ENCODE measurements around the gene STUB1. TPM values are rescaled to one million over a fixed set of nuclear protein-coding genes. Genes with fewer than 3 reads are reported as not detected.
A peak's percentile ranks its signal among the peaks of the same experiment; 100 is the strongest.

STUB1 gene
- total RNA-seq, 1 donor from 2014 or later, result 84.1 TPM

- H3K27ac Mint-ChIP-seq, result peak overlapping the region; percentile 19
- peaks cover 10% of the 10 kb centered on the region for H3K4me1 Mint-ChIP-seq (ENCODE audit: low read depth)
- H3K27me3 Mint-ChIP-seq (ENCODE audit: low read depth), result peaks cover 4% of the 10 kb centered on the region
- peak; percentile 33 for DNase-seq (ENCODE audit: low spot score)
- intact Hi-C loops (cut with micrococcal nuclease), result loop anchor here (1.0 kb wide), 1 partner anchor 21 kb away; no protein-coding TSS in a partner anchor
- no peaks in the 10 kb centered on the region for H3K9me3 Mint-ChIP-seq
- no peaks in the 10 kb centered on the region for H3K36me3 Mint-ChIP-seq (ENCODE audit: low read depth)
- H3K4me3 Mint-ChIP-seq (ENCODE audit: low read depth), result peak overlapping the region; percentile 71
Observed at GRCh38 chr16:720447-720989, 40.3 kb downstream of the STUB1 start.

GRCh38 chr16:720990-721764, 41.0 kb downstream of the STUB1 start, which contains the start of gene ANTKMT:
TSS of gene ANTKMT (plus strand) at chr16:721146. CDS start at chr16:721275, 129 bp downstream.
- H3K9me3 Mint-ChIP-seq, result no peaks in the 10 kb centered on the region
- intact Hi-C loops (cut with micrococcal nuclease), result loop anchor here (1.0 kb wide), 1 partner anchor 20 kb away; no protein-coding TSS in a partner anchor
- H3K4me1 Mint-ChIP-seq (ENCODE audit: low read depth), result peaks cover 10% of the 10 kb centered on the region

GRCh38 chr16:721765-722540, 41.7 kb downstream of the STUB1 start:
- H3K9me3 Mint-ChIP-seq, result no peaks in the 10 kb centered on the region
- H3K27me3 Mint-ChIP-seq (ENCODE audit: low read depth), result no peaks in the 10 kb centered on the region

More at GRCh38 chr16:720990-721764, 41.0 kb downstream of the STUB1 start, which contains the start of gene ANTKMT:
- H3K4me3 Mint-ChIP-seq (ENCODE audit: low read depth), result peak within 1 kb of the TSS; percentile 71
- peak; percentile 72 for DNase-seq (ENCODE audit: low spot score)
- H3K36me3 Mint-ChIP-seq (ENCODE audit: low read depth), result no peaks in the 10 kb centered on the region
- peaks cover 3% of the 10 kb centered on the region for H3K27me3 Mint-ChIP-seq (ENCODE audit: low read depth)
- peak within 1 kb of the TSS; percentile 19 for H3K27ac Mint-ChIP-seq

GRCh38 chr16:722835-723633, 42.8 kb downstream of the STUB1 start:
- no peak for DNase-seq (ENCODE audit: low spot score)
- Mint-ChIP-seq H3K4me3 (ENCODE audit: low read depth) (peak overlapping the region; percentile 45), H3K9me3 (no peaks in the 10 kb centered on the region), H3K36me3 (ENCODE audit: low read depth) (no peaks in the 10 kb centered on the region), H3K4me1 (ENCODE audit: low read depth) (peaks cover 8% of the 10 kb centered on the region), H3K27ac (no peak overlapping the region), H3K27me3 (ENCODE audit: low read depth) (no peaks in the 10 kb centered on the region)
- intact Hi-C loops (cut with micrococcal nuclease), result no loop called here

More at GRCh38 chr16:721765-722540, 41.7 kb downstream of the STUB1 start:
- Mint-ChIP-seq H3K36me3 (ENCODE audit: low read depth) (no peaks in the 10 kb centered on the region), H3K27ac (no peak overlapping the region), H3K4me1 (ENCODE audit: low read depth) (peaks cover 8% of the 10 kb centered on the region), H3K4me3 (ENCODE audit: low read depth) (peak overlapping the region; percentile 62)
- no peak for DNase-seq (ENCODE audit: low spot score)
- intact Hi-C loops (cut with micrococcal nuclease), result no loop called here

- intact Hi-C loops (cut with micrococcal nuclease), result no loop called here
- Mint-ChIP-seq H3K27ac (no peak overlapping the region), H3K9me3 (no peaks in the 10 kb centered on the region), H3K27me3 (ENCODE audit: low read depth) (no peaks in the 10 kb centered on the region), H3K4me3 (ENCODE audit: low read depth) (no peak overlapping the region), H3K4me1 (ENCODE audit: low read depth) (peaks cover 8% of the 10 kb centered on the region), H3K36me3 (ENCODE audit: low read depth) (no peaks in the 10 kb centered on the region)
- no peak for DNase-seq (ENCODE audit: low spot score)
Observed at GRCh38 chr16:723695-724094, 43.5 kb downstream of the STUB1 start.

GRCh38 chr16:724188-725040, 44.2 kb downstream of the STUB1 start:
- H3K27ac Mint-ChIP-seq, result no peak overlapping the region
- no peaks in the 10 kb centered on the region for H3K27me3 Mint-ChIP-seq (ENCODE audit: low read depth)
- H3K4me1 Mint-ChIP-seq (ENCODE audit: low read depth), result peaks cover 5% of the 10 kb centered on the region
- intact Hi-C loops (cut with micrococcal nuclease), result no loop called here
- H3K36me3 Mint-ChIP-seq (ENCODE audit: low read depth), result no peaks in the 10 kb centered on the region
- DNase-seq (ENCODE audit: low spot score), result no peak
- H3K9me3 Mint-ChIP-seq, result no peaks in the 10 kb centered on the region
- no peak overlapping the region for H3K4me3 Mint-ChIP-seq (ENCODE audit: low read depth)

GRCh38 chr16:725041-725376, 44.8 kb downstream of the STUB1 start:
- no peaks in the 10 kb centered on the region for H3K9me3 Mint-ChIP-seq
- H3K27ac Mint-ChIP-seq, result no peak overlapping the region
- no peak overlapping the region for H3K4me3 Mint-ChIP-seq (ENCODE audit: low read depth)
- no peak for DNase-seq (ENCODE audit: low spot score)
- H3K27me3 Mint-ChIP-seq (ENCODE audit: low read depth), result no peaks in the 10 kb centered on the region
- peaks cover 4% of the 10 kb centered on the region for H3K4me1 Mint-ChIP-seq (ENCODE audit: low read depth)
- intact Hi-C loops (cut with micrococcal nuclease), result no loop called here
- H3K36me3 Mint-ChIP-seq (ENCODE audit: low read depth), result no peaks in the 10 kb centered on the region

- H3K4me3 Mint-ChIP-seq (ENCODE audit: low read depth), result peak overlapping the region; percentile 13
- no peaks in the 10 kb centered on the region for H3K27me3 Mint-ChIP-seq (ENCODE audit: low read depth)
- no peak for DNase-seq (ENCODE audit: low spot score)
- no peaks in the 10 kb centered on the region for H3K36me3 Mint-ChIP-seq (ENCODE audit: low read depth)
- no peak overlapping the region for H3K27ac Mint-ChIP-seq
- intact Hi-C loops (cut with micrococcal nuclease), result no loop called here
- no peaks in the 10 kb centered on the region for H3K9me3 Mint-ChIP-seq
- H3K4me1 Mint-ChIP-seq (ENCODE audit: low read depth), result no peaks in the 10 kb centered on the region
Observed at GRCh38 chr16:725463-726187, 45.4 kb downstream of the STUB1 start.

- no peak overlapping the region for H3K27ac Mint-ChIP-seq
- no peaks in the 10 kb centered on the region for H3K9me3 Mint-ChIP-seq
- H3K4me3 Mint-ChIP-seq (ENCODE audit: low read depth), result no peak overlapping the region
- no peaks in the 10 kb centered on the region for H3K36me3 Mint-ChIP-seq (ENCODE audit: low read depth)
- no peaks in the 10 kb centered on the region for H3K4me1 Mint-ChIP-seq (ENCODE audit: low read depth)
- DNase-seq (ENCODE audit: low spot score), result no peak
- intact Hi-C loops (cut with micrococcal nuclease), result no loop called here
- H3K27me3 Mint-ChIP-seq (ENCODE audit: low read depth), result no peaks in the 10 kb centered on the region
Observed at GRCh38 chr16:726188-726437, 45.9 kb downstream of the STUB1 start.

- H3K27ac Mint-ChIP-seq, result no peak within 1 kb of the TSS
- H3K27me3 Mint-ChIP-seq (ENCODE audit: low read depth), result no peaks in the 10 kb centered on the region
- intact Hi-C loops (cut with micrococcal nuclease), result no loop called here
- DNase-seq (ENCODE audit: low spot score), result peak; percentile 43
- no peaks in the 10 kb centered on the region for H3K36me3 Mint-ChIP-seq (ENCODE audit: low read depth)
- H3K4me3 Mint-ChIP-seq (ENCODE audit: low read depth), result peak within 1 kb of the TSS; percentile 71
- no peaks in the 10 kb centered on the region for H3K9me3 Mint-ChIP-seq
- H3K4me1 Mint-ChIP-seq (ENCODE audit: low read depth), result no peaks in the 10 kb centered on the region
Observed at GRCh38 chr16:726438-727290, 46.5 kb downstream of the STUB1 start, which contains the start of the genes CCDC78 and HAGHL. TSS of gene CCDC78 (minus strand) at chr16:726443. CDS start at chr16:726367, 76 bp downstream. TSS of gene HAGHL (plus strand) at chr16:727106. CDS start at chr16:727510, 404 bp downstream.
